Measurements from ENCODE around the gene SLC18A3. TPM values are rescaled to one million over a fixed set of nuclear protein-coding genes. Genes with fewer than 3 reads are reported as not detected.

SLC18A3 gene
- total RNA-seq, 2 experiments from 2014 or later = not detected

GRCh38 chr10:49575489-49576072, 34.5 kb upstream of the SLC18A3 start:
- no peaks in the 10 kb centered on the region for H3K36me3 Mint-ChIP-seq (ENCODE audit: low read depth)
- CTCF ChIA-PET = interaction anchor here (1.2 kb wide), 1 partner anchor 10 kb away, joined by 4 read pairs; no protein-coding TSS in a partner anchor

GRCh38 chr10:49577182-49577925, 32.8 kb upstream of the SLC18A3 start:
- H3K4me3 ChIP-seq (ENCODE audit: low read length) = no peak overlapping the region
- no peaks in the 10 kb centered on the region for H3K4me1 ChIP-seq (ENCODE audit: insufficient read depth, low read length)
- H3K36me3 ChIP-seq (ENCODE audit: insufficient read depth, low read length) = no peaks in the 10 kb centered on the region
- intact Hi-C loops (cut with DNase I, micrococcal nuclease) = no loop called here
- H3K27ac Mint-ChIP-seq = no peak overlapping the region
- no peaks in the 10 kb centered on the region for H3K4me1 Mint-ChIP-seq (ENCODE audit: low read depth)
- no peaks in the 10 kb centered on the region for H3K9me3 ChIP-seq (ENCODE audit: control insufficient read depth in 1 of 2, insufficient read depth in 1 of 2, low read length in 2 of 2)
- TF ChIP-seq, protein P1, sequence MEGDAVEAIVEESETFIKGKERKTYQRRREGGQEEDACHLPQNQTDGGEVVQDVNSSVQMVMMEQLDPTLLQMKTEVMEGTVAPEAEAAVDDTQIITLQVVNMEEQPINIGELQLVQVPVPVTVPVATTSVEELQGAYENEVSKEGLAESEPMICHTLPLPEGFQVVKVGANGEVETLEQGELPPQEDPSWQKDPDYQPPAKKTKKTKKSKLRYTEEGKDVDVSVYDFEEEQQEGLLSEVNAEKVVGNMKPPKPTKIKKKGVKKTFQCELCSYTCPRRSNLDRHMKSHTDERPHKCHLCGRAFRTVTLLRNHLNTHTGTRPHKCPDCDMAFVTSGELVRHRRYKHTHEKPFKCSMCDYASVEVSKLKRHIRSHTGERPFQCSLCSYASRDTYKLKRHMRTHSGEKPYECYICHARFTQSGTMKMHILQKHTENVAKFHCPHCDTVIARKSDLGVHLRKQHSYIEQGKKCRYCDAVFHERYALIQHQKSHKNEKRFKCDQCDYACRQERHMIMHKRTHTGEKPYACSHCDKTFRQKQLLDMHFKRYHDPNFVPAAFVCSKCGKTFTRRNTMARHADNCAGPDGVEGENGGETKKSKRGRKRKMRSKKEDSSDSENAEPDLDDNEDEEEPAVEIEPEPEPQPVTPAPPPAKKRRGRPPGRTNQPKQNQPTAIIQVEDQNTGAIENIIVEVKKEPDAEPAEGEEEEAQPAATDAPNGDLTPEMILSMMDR (IDR thresholded peaks at IDR 0.05) = no peak
- ChIA-PET POLR2A (no interaction called here), CTCF (no interaction called here)
- peaks cover 36% of the 10 kb centered on the region for H3K27me3 Mint-ChIP-seq
- H3K27me3 ChIP-seq (ENCODE audit: control insufficient read depth in 1 of 2, insufficient read depth in 2 of 2, low read length in 2 of 2) = peaks cover 0 to 18% of the 10 kb centered on the region in 2 experiments
- ATAC-seq (ENCODE audit: poor library complexity) (no peak), DNase-seq (no peak)
- no peaks in the 10 kb centered on the region for H3K9me3 Mint-ChIP-seq
- no peak overlapping the region for H3K27ac ChIP-seq (ENCODE audit: low read depth in 1 of 2, low read length in 2 of 2)
- no peak overlapping the region for H3K4me3 Mint-ChIP-seq
- H3K36me3 Mint-ChIP-seq (ENCODE audit: low read depth) = no peaks in the 10 kb centered on the region

More at GRCh38 chr10:49575489-49576072, 34.5 kb upstream of the SLC18A3 start:
- Histone ChIP-seq H3K4me3 (ENCODE audit: low read length) (no peak overlapping the region), H3K27me3 (ENCODE audit: control insufficient read depth in 1 of 2, insufficient read depth in 2 of 2, low read length in 2 of 2) (peaks cover 0 to 18% of the 10 kb centered on the region in 2 experiments), H3K4me1 (ENCODE audit: insufficient read depth, low read length) (no peaks in the 10 kb centered on the region), H3K36me3 (ENCODE audit: insufficient read depth, low read length) (no peaks in the 10 kb centered on the region), H3K27ac (ENCODE audit: low read depth in 1 of 2, low read length in 2 of 2) (no peak overlapping the region), H3K9me3 (ENCODE audit: control insufficient read depth in 1 of 2, insufficient read depth in 1 of 2, low read length in 2 of 2) (no peaks in the 10 kb centered on the region)
- TF ChIP-seq, protein P1 (IDR thresholded peaks at IDR 0.05) = no peak
- DNase-seq (no peak), ATAC-seq (ENCODE audit: poor library complexity) (no peak)
- Mint-ChIP-seq H3K9me3 (no peaks in the 10 kb centered on the region), H3K4me1 (ENCODE audit: low read depth) (no peaks in the 10 kb centered on the region), H3K4me3 (no peak overlapping the region), H3K27me3 (peaks cover 34% of the 10 kb centered on the region), H3K27ac (no peak overlapping the region)
- intact Hi-C loops (cut with DNase I, micrococcal nuclease) = no loop called here
- POLR2A ChIA-PET = no interaction called here

GRCh38 chr10:49578392-49578791, 31.7 kb upstream of the SLC18A3 start:
- Mint-ChIP-seq H3K9me3 (no peaks in the 10 kb centered on the region), H3K27me3 (peaks cover 47% of the 10 kb centered on the region), H3K4me1 (ENCODE audit: low read depth) (no peaks in the 10 kb centered on the region), H3K27ac (no peak overlapping the region), H3K36me3 (ENCODE audit: low read depth) (no peaks in the 10 kb centered on the region), H3K4me3 (no peak overlapping the region)
- no peaks in the 10 kb centered on the region for H3K4me1 ChIP-seq (ENCODE audit: insufficient read depth, low read length)
- intact Hi-C loops (cut with DNase I, micrococcal nuclease) = no loop called here
- no peak for DNase-seq
- H3K27ac ChIP-seq (ENCODE audit: low read depth in 1 of 2, low read length in 2 of 2) = no peak overlapping the region
- no peak for ATAC-seq (ENCODE audit: poor library complexity)
- H3K4me3 ChIP-seq (ENCODE audit: low read length) = no peak overlapping the region
- ChIA-PET CTCF (no interaction called here), POLR2A (no interaction called here)
- TF ChIP-seq, protein P1 (IDR thresholded peaks at IDR 0.05) = no peak
- H3K27me3 ChIP-seq (ENCODE audit: control insufficient read depth in 1 of 2, insufficient read depth in 2 of 2, low read length in 2 of 2) = peaks cover 2 to 18% of the 10 kb centered on the region in 2 experiments
- no peaks in the 10 kb centered on the region for H3K9me3 ChIP-seq (ENCODE audit: control insufficient read depth in 1 of 2, insufficient read depth in 1 of 2, low read length in 2 of 2)
- H3K36me3 ChIP-seq (ENCODE audit: insufficient read depth, low read length) = no peaks in the 10 kb centered on the region
